ENCODE data around the gene GUCA2B.

GUCA2B gene

GRCh38 chr1:42192106-42192505 is 38.9 kb downstream of the GUCA2B start:
- no peak for DNase-seq

GRCh38 chr1:42195841-42196240 is 42.6 kb downstream of the GUCA2B start:
- no peak for DNase-seq

- DNase-seq, result no peak
These were observed 45.0 kb downstream of the GUCA2B start for GRCh38 chr1:42198251-42198650.

GRCh38 chr1:42201986-42202385 is 48.8 kb downstream of the GUCA2B start:
- no peak for DNase-seq
